ENCODE data around the gene INPP5A.

INPP5A gene

DNA sequence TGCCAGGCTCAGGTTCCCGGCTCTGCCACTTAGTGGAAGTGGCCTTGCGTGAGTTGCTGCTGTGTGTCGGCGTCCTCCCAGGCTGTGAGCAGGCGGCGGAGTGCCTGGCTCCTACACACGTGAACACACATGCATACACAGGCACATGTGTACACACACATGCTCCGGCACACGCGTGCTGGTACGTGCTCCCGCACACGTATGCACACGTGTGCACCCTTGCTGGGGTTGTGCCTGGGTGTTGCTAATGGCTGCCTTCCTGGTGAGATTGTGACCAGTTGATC is 107.6 kb downstream of the INPP5A start:
- DNase-seq (ENCODE audit: low read depth, low spot score): no peak

DNA sequence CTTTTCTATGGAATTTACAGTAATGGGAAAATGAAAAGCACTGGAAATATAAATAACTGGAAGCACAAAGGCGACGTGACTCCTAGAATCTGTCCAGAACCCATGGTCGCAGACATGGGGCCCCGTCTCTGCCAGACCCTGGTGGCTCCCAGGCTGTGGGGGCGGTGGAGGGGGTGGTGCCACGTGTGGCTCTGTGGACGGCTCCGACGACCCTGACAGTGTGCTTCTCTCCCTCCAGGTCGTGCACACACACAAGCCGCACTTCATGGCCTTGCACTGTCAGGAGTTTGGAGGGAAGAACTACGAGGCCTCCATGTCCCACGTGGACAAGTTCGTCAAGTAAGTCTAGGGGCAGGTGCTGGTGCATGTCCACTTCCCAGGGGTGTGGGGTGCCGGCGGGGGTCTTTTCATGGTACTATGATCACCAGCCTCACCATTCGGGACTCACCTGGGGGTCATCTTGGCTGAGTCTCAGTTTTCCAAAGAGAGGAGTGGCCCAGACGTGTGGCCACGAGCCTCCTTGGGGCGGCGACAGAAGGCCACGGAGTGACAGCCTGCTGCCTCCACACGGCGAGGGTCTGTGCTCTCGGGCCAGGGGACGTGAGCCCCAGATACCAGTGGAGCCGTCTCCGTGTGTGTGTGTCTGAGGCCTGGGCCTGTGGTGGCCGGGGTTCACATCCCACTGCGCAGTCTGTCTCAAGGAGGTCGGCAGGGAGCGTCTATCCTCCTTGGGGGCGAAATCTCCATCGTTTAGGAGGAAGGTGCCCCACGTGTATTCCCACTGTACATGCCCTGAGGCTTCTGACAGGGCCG is 108.2 kb downstream of the INPP5A start:
- DNase-seq (ENCODE audit: low read depth, low spot score): no peak

DNA sequence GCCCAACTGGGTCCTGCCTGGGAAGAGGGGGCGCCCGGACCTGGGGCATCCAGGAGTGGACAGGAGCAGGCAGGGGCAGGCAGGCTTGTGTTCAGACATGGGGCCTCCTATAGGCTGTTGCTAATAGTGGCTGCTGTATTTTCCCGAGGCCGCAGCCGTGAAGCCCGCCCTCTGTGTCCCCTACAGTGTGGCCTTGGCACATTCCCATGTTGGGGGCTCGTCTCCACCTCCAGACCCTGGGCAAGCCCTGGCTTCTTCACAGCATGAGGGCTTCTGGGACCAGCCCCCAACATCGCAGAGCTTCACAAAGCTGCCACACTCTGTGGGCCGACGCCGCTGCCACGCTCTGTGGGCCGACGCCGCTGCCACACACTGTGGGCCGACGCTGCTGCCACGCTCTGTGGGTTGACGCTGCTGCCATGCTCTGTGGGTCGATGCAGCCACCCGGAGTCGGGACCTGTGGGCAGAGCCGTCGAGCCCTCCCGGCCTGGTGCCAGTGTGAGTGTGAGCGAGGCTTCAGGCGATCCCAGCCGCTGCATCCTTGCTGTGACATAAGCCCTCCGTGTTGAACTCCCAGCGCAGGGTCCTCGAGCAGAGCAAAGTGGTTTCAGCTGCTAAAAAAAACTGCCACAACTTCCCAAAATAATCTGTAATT is 109.0 kb downstream of the INPP5A start:
- DNase-seq (ENCODE audit: low read depth, low spot score): no peak

DNA sequence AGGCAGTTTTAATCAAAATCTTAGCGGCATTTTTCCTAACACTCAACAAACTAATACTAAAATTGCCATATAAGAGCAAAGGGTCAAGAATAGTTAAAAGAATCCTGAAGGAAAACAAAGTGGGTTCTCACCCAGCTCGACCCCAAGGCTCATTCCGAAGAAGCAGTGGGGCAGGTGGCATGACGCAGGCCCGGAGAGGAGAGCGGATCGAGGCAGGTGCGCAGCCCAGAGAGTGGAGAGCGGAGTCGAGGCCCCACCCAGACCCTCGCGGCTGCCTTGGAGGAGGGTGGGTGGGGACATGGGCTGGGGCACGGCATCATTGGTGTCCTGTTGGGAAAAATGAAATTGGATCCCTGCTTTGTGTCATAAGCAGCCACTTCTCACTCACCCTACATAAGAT is 109.8 kb downstream of the INPP5A start:
- no peak for DNase-seq (ENCODE audit: low read depth, low spot score)

DNA sequence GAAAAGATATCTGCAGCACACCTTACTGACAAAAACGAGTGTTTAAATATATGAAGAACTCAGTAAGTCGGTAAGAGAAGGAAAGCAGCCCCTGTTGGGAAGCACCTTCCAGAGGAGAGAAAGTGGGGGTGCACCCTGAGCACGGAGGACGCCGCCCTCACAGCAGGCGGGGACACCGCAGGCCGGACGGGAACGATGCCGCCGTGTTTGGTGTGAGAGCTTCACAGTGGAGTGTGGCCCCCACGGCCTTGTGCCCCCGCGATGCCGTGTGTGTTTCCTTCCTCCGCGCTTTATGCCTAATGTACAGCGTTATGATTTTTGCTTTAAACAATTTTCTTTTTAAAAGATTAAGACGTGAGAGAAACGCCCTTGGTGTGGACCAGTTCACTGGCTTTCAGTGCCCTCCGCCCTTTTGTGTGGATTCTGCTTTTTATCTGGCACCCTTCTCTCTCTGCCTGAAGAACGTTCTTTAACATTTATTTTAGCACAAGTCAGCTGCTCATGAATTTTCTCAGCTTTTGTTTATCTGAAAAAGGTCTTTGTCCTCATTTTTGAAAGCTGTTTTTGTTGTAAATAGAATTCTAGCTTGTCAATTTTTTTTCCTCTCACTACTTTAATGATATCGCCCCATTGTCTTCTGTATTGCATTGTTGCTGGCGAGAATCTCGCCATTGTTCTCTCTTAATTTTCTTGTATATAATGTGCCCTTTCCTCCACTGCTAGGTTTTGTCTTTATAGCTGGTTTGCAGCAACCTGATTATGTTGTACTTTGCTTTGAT is 110.7 kb downstream of the INPP5A start:
- DNase-seq (ENCODE audit: low read depth, low spot score): no peak

DNA sequence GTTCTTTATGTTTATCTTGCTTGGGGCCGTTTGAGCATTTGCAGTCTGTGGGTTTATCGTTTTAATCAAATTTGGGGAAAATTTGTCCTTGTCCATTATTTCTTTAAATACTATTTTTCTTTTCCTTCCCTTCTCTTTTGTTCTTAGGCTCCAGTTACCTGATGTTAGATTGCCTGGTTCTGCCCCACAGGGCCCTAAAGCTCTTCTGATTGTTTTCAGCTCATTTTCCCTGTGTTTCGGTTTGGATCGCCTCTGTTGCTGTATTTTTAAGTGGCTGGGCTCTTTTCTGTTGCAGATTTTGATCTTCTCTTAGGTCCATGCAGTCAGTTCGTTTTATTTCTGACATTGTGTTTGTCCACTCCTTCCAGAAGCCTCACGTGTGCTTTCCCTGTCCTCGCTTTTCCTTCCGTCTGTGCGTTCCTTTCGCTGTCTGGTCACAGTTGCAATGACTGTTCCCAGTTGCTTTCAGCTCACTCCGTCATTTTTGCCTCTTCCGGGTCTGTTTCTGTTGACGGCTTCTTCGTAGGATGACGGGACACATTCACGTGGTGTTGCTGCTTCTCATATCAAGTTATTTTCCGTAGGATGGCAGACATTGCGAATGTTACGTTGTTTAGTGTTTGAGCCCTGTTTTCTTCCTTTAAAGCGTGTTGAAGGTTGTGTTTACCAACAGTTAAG is 111.4 kb downstream of the INPP5A start:
- DNase-seq (ENCODE audit: low read depth, low spot score): no peak

DNA sequence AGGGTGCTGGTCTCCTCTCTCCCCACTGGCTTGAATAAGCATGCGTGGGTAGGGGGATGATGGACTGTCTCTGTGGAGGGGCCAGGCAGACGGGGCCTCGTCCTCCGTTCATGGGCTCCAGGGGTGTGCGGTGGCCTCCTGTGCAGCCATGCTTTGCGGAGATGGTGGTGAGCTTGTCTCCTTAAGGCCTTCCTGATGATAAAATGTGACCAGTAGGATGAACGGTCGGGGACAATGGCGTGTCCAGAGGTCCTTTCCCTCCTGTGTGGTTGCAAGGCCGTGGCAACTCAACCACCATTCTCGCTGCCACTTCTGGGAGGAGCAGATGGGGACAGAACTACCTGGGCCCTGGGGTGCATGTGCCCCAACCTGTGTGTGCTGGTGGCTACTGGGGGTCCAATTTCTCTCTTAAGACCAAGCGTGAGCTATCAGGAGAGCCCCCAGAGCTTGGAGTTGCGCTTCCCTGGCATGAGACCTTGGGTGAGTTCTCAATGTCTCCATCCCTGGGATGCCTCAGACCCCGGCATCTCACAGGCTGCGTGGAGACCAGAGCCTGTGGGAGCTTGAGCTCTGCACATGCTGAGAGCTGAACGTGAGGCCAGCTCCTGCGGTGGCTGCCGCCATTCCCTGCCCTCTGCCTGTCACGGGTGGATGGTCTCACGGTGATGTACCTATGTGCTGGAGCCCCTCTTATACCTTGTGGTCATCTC is 112.2 kb downstream of the INPP5A start:
- no peak for DNase-seq (ENCODE audit: low read depth, low spot score)

DNA sequence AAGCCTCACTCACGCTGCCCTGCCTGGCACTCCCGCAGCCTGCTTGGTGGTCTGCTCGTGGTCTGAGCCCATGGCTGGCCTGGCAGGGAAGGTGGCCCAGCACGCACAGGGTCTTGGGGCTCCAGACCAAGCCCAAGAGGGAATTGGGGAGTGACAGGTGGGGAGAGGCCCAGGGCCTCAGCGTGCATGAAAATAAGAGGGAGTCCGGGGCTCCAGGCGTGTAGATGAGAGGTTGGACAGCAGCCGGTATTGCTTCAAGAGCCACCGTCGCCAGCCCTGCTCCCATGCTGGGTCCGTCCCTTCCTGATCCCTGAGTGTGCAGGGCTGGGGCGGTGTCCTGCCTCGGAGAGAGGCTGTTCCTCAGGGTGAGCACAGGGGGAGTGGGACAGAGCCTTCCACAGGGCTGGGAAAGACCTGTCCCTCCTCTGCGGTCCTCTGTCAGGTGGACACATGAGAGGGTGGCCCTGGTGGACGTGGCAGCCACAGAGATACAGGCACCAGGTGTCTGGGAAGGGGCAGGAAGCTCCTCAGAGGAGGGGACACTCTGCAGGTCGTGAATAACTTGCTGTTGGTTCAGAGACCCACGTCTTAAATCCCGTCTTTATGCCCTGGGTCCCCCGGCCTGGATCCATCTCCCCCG is 113.1 kb downstream of the INPP5A start:
- DNase-seq (ENCODE audit: low read depth, low spot score): no peak

DNA sequence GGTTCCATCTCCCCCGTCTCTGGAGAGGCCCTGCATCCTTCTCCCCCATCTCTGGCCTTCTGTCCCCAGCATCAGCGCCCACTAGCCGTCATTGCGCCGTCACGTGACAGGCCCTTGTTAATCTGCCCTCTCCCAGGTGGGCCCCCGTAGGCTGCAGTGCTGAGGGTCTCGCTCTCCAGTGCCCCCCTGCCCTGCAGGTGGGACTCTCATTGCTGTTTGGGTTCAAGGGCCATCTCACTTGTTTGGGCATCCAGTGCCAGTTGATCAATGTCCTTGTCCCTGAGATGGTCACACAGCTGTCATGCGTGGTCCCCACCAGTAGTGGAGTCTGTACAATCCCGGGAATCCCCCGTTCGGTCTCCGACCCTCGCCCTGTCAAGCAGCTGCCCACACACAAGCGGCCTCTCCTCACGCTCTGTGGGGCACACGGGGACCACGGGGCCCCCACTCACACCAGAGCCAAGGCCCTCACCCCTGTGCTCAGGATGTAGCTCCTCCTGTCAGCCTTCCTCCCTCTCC is 114.0 kb downstream of the INPP5A start:
- no peak for DNase-seq (ENCODE audit: low read depth, low spot score)

DNA sequence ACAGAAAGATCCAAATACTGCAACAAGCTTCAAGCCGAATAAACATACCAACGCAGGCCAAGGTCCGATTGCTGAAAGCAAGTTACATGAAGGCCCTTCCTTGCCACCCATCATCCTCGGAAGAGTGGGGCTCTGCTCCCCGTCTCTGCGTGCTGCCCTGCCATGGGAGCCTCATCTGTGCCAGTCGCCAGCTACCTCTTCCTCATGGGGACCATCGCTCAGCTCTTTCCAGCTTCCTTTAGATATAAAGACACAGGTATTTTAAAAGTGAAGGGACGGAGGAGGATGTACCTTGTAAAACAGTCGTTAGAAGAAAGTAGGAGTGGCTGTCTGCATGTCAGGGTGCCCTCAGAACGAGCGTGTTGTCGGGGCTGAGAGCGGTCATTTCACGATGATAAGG is 114.9 kb downstream of the INPP5A start:
- no peak for DNase-seq (ENCODE audit: low read depth, low spot score)

DNA sequence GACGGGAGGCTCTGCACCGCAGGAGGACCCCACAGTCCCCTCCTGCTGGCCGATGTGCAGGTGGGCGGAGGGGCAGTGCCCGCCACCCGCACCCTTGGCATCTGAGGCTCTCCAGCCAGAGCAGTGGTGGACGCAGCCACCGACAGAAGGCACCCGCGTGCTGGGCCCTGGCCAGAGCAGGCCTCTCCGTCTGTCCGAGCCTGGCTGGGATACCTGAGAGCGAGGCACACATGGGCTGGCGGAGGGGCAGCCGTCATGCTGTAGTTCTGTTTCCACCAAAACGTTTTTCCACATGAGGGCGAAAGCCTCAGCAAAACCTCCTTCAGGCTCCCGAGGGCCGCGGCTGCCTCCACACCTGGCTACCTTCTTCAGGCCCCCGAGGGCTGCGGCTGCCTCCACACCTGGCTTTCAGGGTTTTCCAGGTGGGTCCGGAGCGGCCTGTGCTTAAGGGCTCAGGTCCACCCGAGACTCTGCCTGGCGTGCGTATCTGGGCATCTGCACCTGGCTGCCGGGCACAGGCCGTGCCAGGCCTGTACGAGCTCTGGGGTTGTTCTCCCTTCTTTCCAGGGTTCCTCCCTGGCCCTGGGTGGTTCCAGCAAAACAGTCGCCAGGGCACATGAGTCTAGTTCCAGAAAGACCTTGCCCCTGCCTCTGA is 115.5 kb downstream of the INPP5A start:
- no peak for DNase-seq (ENCODE audit: low read depth, low spot score)

DNA sequence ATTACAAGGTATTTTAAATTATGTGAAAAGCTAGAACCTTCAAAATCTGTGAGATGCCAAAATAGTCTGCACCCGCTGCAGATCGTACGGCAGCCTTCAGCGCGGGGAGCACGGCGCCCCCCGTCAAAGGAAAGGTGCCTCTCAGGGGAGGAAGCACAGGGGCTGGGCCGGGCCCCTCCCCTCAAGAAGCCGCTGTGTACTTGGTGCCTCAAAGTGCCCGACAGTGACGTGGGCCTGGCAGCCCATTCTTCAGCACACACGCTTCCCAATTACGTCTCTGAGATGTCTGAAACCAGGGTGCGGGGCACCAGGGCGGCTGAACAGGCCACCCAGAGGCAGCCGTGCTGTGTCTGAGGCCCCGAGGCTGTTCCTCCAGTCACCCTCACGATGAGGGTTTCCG is 116.1 kb downstream of the INPP5A start:
- DNase-seq (ENCODE audit: low read depth, low spot score): no peak

DNA sequence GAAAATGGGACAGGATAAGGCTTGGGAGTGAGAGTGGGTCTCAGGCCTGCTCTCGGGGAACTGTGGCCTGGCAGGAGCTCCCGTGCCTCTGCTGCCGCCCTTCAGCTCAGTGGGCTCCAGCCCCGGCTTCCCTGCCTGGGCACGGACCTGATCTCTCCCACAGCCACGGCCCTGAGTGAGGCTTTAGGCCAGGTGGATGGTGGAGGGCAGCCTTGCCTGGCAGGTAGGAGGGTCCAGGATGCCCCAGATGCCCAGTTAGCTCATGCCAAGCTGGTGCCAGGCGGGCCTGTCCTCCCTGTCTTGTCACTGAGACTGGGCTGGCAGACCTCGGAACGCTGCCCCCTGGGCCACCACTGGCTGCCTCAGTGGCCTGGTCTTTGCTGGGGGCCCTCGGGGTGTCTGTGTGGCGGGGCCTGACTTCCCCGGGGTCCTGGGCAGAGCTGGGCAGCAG is 116.6 kb downstream of the INPP5A start:
- no peak for DNase-seq (ENCODE audit: low read depth, low spot score)

DNA sequence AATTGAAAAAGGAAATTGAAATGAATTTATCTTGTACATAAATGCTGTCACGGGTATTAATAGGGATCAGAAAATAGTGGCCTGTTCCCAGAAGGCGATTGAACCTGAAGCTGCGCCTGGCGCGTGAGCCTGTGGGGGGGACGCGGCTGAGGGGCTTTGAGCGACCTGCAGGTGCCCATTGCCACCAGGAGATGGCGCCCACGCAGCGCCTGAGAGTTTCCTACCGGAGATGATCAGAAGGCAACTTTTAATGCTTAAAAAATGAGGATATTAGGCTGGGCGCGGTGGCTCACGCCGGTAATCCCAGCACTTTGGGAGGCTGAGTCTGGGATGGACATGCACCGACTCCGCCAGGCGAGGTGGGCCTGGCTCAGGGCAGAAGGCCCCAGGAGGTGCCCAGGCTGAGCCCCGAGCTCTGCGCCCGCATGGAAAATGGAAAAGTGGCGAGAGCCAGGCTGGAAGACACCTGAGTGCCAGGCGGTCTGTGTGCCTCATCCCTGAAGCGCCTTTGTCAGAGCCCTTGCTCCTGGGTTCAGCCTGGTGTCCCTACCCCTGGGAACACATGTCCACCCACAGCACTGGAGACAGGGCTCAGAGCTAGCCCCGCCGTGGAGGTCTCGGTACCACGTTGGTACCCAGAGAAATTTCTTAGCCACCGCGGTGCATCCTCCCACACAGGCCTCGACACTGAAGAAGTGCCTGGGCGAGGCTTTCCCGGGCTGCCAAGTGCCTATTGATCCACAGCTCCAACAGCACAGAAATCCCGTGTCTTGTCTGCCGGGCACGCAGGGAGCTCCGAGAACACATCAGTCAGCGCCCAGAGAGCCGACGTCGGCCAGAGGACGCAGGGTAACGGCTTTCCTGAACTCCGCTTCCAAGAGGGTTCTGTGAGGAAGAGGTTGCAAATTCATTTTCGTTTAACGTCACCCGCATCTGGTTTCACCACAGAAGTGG is 117.4 kb downstream of the INPP5A start:
- DNase-seq (ENCODE audit: low read depth, low spot score): no peak

DNA sequence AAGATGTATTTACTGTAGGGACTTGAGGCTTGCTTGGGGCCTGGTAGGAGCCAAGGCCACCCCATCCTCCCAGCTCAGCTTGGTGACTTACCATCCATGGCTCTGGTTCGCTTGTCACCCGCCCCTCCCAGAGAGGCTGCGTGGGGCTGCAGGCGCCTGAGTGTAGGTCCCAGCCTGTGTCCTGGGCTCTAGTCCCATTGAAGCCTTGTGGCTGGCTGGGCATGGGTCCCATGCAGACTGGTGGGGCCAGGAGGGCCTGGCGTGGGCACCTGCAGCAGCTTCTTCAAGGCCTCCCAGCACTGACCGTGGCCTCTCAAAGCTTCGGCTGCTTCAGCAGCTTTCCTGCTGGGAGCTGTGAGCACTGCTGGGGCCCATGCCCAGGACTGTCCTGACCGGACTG is 118.1 kb downstream of the INPP5A start:
- no peak for DNase-seq (ENCODE audit: low read depth, low spot score)

DNA sequence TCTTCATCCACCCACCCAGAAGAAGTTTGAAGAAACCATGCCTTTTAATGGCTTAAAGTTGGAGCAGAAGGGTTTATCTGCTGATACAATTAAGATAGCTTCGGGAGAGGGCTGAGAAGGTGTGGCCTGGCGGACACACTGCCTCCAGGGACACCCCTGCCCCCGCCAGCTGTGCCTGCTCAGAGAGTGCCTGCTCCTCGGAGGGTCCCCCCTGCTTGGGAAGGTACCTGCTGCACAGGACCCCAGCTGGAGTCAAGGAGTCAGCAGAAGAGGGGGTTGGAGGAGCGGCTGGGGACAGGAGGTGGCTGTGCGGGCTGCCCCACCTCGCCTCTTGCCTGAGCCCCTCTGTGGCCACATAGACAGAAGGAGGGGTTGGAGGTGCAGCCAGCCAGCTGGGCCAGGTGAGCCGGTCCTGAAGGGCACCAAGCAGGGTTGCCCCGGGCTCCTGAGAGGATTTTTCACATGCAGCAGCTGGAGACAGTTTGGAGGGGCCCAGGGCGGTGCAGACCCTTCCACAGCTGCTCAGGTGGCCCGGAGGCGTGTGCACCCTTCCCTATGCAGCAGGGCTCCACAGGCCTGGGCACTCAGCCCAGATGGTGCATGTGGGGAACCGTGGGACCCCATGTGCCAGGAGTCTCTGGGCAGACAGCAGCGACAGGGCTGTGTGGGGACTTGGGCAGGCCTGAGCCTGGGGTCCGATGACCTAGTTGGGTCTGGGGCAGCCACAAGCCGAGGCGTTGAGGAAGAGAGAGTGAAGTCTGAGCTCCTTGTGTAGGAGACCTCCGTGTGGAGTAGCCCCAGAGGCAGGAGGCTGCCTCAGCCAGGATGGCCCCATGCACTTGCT is 118.9 kb downstream of the INPP5A start:
- DNase-seq (ENCODE audit: low read depth, low spot score): no peak

DNA sequence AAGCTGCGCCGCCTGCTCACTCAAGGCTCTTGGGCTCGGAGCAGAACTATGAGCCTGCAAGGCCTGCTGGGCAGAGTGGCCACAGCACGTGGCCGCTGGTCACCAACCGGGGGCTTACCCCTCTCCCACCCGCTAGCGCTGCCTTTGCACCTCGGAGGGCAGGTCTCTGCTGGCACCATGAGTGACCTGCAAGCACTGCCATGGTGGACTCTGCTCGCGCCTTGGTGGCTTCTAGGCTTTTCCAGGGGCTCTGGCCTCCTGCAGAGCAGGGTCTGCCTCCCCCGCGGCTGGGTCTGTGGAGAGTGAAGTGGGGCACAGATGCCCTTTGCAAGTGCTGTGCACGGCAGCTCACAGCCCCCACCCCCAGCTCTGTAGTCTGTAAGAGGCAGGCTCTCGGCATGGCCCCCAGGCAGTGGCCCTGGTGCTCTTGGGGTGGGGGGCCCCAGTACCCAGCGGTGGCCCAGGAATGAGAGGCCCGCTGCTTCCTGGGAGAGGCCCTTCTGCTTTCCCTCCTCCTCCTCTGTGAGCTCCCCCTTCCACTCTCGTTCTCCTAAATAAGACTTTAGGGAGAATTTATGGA is 119.6 kb downstream of the INPP5A start:
- no peak for DNase-seq (ENCODE audit: low read depth, low spot score)

DNA sequence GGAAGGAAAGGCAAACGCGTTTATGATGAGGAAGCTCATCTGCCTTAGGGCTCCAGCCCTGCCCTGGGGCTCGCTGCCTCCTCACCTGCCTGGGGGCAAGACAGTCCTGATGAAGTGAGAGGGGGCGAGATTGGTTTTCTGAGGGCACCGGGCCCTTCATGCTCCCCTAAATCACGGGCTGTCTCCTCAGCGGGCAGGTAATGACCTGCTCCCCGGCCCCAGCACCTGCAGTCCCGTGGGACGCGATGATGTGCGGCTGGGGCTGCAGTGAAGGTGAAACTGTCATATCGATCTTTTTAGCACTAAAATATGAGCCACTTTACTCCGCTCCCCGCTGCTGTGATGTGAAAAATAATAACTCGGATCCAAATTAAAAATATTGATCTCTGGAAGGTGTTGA is 120.2 kb downstream of the INPP5A start:
- DNase-seq (ENCODE audit: low read depth, low spot score): no peak
